GM21786 (cell line): ENCODE data around the gene CWF19L2.
"Not testable (repeated sequence)": the region's sequence is repeated elsewhere in the genome, so short reads cannot be mapped to it uniquely, and the experiment has no call there.

Experiments
- ATAC-seq: cut with Tn5 transposase; IDR thresholded peaks from one replicate; pipeline ENCODE4 v1.9.1; 2021; ENCODE audit not compliant: unreplicated experiment

The CWF19L2 gene

DNA sequence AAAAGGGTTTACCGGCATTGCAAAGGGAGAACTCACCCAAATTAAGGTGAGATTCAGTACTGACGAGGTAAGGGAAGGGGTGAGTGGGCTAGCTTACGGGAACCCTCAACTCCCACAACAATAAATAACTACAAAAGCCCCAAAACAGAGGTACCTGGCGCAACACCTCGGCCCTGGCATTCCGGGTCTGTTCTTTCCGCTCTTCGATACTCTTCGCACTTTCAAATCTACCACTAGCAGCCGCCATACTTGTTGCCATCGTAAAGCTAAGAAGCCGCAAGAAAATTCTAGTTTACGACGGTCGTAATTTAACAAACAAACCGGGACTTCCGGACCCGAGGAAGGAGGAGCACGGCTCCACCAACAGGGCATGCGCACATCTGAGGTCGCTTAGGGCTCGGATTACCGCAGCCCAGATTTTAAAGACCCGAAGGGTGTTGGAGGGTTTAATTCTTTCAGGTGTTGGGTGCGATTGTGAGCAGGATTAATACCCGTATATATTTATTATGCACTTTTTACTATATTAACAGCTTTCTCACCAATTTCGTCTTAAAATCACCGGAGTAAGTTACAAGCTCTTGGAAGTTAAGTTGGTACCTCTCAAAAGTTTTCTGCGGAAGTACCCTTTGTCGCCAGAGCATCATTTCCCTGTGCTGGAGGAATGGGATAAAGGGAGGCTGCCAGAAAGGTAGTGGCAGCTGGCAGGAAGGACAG is at the start of gene CWF19L2:
TSS of gene CWF19L2 (minus strand) at position 268 of the 714 bp plus-strand sequence. CDS start at position 259, 9 bp downstream.
- ATAC-seq: peak; percentile 97

DNA sequence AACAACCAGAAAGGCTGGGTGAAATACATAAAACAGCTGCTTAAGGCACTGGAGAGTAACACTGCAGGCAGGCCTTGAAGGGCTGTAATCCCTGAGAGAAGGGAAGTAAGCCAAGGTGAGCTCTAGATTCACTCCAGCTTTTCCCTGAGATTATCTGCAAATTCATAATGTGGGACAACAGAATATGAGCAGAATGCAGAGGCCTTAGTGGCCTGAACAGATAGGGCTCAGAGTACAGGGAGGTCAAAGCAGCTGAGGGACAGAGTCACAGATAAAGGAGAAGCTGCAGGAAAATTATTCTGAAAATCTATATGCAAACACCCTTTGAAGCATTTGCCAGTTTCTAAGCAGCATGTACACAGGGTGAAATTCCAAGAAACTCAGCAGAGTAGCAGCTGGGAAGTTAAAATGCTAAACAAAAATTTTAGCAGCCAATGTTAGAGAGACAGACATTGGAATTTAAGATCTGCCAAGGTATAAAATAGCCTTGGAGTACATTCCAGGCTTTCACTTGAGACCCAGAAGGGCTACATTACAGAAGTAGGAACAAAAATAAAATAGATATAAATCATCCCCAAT is 48.1 kb upstream of the CWF19L2 start:
- ATAC-seq: no peak

DNA sequence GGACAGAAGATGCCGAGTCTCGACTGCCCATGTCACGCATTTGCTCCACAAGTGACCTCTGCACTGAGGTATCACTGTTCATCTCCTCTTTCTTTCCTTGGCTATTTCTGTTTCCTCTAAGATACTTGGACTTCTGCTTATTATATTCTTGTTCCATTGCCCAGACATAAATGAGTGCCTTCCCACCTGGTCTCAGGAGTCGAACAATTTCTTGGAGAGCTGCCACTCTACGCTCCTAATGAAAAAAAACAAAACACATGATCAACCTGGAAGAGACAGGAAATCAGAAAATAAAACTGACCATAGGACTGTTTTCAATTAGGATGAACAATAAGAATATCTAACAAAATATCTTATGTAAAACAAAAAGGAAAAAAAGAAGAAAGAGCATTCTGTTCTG is 47.4 kb upstream of the CWF19L2 start:
- ATAC-seq: no peak

DNA sequence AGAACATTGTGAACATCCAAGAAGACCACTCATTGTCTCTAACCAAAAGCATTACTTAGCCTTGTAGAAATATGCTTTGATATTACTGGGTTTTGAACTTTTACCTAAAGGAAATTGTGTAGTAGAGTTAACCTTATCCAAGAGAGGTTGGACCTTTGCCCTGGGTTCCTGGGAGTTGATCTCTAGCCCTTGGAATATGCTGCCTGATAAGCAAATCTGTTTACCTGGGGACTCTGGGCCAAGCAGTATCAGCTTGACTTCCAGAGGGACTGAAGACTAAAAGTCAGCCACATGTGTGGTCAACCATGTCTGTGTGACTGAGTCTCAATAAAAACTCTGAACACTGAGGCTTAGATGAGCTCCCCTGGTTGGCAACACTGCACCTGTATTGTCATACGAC is 44.1 kb upstream of the CWF19L2 start:
- no peak for ATAC-seq

DNA sequence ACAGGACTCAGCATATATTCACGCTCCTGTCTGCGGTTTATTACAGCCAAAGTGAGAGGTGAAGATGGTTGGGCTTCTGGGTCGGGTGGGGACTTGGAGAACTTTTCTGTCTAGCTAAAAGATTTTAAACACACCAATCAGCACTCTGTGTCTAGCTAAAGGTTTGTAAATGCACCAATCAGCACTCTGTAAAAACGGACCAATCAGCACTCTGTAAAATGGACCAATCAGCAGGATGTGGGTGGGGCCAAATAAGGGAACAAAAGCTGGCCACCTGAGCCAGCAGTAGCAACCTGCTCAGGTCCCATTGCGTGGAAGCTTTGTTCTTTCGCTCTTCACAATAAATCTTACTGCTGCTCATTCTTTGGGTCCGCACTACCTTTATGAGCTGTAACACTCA is 39.7 kb upstream of the CWF19L2 start:
- ATAC-seq: not testable (repeated sequence)

DNA sequence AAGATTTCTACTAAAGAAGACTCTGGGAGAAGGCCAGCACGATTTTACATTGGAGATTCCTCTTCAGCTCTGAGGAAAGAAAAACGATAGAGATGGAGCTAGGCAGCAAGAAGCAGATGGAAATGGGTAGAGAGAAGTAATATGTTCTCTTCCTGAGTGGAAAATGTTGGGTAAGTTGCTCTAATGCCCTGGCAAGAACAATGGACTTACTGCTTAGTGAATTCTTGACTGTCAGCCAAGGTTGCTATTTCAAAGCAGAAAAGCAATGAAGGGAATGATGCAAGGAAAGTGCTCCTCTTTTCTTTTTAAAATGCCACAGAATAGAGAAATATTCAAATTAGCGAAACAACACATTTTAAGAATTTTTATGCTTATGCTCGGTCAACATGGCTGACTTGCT is 38.4 kb upstream of the CWF19L2 start:
- no peak for ATAC-seq

DNA sequence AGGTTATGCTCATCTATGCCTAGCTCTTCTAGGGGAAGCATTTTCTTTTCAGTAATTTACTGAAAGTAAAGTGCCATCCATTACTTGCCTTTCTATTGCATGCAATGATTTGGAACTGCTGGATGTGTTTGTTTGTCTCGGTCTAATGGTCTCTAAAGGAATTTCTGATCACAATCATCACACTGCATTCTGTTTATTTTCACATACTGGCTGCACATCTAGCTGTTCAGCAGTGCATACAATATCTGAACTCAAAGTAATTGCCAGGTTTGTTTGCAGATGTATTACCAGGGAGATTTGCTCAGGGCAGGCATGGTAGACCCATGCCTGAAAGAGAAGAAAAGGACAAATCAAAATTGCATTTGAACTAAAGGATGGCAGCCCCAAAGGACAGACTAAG is 36.4 kb upstream of the CWF19L2 start:
- ATAC-seq: no peak

DNA sequence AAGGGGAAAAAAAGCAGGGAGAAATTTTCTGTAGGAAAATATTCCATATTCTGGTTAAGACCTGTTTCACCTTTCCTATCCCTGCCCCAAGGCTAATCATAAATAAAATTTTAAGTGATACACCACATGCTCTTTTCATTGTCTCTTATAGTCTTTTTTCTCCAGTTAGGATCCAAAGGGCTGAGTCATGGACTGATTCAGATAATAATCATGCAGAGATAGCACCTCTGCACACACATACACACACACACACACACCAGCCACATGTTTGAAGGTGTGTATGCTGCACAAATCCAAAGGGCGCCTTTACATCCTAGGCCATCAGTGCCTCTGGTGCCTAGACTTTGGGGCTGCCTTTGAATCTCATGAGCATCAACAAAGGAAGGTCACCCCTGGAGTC is 35.5 kb upstream of the CWF19L2 start:
- no peak for ATAC-seq

DNA sequence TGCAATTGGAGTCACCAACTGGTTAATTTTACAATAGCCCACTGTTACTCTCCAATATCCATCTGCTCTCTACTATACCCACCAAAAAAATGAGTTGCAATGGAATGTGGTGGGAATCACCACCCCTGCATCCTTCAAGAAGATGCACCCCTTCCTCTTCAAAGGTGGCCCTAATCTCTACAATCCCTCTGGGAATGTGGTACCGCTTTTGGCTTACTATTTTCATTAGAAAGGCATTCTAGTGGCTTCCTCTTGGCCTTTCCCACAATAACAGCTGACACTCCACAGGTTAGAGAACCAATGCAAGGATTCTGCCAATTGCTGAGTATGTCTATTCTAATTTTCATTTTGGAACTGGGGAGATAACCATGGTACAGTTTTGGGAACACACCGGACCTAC is 33.2 kb upstream of the CWF19L2 start:
- no peak for ATAC-seq

DNA sequence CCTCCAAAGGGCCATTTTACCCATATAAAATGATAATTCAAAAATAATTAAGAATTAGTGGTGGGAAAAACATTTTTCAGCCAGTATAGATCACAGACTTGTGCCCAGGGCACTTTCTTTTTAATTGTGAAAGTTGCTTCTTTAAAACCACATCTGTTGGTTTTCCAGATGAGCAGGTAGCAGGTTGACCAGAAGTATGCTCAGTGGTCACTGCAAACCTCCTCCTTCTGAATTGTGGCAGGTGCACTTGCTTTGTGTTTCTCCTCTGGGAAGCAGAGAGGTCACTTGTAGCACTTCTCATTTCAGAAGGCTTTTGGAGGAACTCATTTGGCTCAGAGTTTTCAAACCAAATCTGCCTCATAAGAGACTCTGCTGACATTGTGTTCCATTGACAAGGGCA is 24.6 kb upstream of the CWF19L2 start:
- ATAC-seq: no peak

DNA sequence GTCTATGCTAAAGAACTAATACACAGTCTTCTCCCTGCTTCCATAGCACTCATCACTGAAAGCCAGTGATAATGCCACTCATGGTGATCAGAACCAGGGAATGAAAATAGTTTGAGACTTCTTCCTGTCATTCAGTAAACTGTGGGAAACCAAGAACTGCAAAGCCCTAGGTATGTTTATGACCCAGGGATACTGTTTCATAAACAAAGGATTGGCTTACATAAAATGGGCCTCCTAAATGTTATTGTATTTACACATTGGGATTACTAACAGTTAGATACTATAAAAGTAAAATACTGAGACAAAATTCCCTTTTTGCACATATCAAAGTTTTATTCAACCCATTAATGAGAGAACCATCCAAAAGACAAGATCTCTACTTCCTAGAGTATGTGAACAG is 21.3 kb upstream of the CWF19L2 start:
- no peak for ATAC-seq

DNA sequence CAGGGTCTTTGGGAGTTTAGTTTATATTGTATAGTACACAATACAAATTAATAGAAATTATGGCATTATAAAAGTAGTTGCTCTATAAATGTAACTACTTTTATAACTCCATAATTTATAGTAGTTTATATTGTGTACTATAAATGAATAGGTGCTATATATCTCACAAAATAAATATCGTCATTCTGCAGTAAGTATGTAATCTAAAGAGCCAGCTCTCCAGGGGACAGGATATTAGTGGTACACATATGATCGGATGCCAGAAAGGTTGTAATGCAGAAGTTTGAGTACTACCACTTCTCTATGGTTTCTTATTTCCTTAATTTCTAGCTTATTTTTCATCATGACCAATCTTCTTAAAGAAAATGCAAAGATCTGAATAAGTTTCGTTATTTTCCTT is 20.2 kb upstream of the CWF19L2 start:
- no peak for ATAC-seq

DNA sequence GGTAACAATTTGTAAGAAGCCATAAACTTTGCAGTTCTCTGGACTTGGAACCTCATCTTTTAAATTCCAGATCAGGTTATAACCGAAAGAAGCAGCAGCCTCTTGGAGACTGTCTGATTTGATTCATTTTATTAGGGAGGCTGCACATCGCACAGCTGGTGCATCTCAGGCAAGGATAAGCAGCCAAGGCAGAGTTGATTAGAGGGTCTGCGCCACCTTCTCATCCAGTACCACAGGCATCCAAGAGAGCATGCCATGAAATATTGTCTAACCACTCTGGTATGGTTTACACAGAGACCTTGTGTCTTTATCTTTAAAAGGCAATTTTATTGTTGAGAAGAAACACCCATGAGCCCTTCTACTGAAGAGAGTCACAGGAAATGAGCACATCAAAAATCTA is 16.2 kb upstream of the CWF19L2 start:
- ATAC-seq: no peak

DNA sequence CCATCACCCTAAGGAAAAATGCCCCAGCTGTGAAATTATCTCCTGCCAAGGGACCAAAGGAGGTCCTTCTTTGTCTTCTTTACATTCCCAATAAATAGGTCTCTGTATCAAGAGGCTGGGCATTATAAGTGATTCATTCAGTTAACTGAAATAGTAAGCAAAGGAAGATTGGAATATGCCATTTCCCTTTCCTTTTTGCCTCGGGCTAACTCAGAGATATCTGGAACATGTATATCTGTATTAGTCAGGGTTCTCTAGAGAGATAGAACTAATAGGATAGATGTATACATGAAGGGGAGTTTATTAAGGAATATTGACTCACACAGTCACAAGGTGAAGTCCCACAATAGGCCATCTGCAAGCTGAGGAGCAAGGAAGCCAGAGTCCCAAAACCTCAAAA is 15.3 kb upstream of the CWF19L2 start:
- no peak for ATAC-seq

DNA sequence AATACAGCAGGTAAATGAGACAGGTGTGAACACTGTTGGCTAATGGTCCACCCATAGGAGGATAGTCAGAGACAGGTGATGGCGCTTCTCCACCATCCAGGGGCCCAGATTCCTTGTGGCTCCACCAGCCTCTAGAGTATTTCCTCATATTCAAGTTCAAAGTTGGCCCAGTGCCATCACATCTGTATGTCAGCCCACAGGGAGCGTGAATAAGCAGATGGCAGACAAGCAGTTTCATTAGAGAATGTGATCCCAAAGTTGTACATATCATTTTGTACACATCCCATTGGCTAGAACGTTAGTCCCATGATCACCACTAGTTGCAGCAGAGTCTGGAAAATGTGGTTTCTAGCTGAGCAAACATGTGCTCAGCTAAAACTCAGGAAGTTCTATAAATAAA is 11.0 kb upstream of the CWF19L2 start:
- ATAC-seq: no peak

DNA sequence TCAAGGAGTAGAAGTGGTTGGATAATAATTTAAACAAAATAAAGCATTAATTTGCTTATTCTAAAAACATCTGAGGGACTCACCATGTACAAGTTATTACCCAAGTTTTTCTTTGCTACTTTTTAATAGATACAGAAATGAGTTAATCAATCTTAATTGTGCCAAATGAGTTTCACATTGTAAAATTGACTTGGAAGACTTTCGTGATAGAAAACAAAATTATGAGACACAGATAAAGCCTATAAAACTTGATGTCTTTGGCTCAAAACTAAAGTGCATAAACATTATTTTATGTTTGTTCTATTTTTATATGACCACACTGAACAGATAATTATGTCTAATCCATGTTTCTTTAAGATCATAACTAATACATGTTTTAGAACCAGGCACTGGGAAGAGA is 10.1 kb upstream of the CWF19L2 start:
- no peak for ATAC-seq

DNA sequence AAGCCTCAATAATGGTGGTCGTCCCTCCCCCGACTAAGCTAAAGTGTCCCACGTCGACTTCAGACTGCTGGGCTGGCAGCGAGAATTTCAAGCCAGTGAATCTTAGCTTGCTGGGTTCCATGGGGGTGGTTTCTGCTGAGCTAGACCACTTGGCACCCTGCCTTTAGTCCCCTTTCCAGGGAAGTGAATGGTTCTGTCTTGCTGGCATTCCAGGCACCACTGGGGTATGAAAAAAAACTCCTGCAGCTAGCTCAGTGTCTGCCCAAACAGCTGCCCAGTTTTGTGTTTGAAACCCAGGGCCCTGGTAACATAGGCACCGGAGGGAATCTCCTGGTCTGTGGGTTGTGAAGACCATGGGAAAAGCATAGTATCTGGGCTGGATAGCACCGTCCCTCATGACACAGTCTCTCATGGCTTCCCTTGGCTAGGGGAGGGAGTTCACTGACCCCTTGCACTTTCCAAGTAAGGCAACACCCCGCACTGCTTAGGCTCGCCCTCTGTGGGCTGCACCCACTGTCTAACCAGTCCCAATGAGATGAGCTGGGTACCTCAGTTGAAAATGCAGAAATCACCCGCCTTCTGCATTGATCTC is 8.7 kb upstream of the CWF19L2 start:
- ATAC-seq: not testable (repeated sequence)

DNA sequence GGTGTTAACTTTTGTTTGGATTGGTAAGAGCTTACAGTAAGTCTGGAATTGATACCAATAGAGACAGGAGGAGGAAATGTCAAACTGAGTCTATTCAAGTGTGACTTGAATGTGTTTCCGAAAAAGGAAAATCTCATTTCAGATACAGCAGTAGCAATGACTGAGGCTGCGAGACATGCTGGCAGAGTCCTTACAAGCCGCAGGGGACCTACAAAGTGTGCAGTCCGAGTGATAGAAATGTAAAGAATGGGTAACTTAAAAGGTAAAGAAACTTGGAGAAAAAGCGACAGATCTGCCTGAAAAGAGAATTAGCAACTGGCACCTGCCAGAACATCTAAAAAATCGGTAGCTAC is 444 bp downstream of the CWF19L2 start:
- ATAC-seq: peak; percentile 36

DNA sequence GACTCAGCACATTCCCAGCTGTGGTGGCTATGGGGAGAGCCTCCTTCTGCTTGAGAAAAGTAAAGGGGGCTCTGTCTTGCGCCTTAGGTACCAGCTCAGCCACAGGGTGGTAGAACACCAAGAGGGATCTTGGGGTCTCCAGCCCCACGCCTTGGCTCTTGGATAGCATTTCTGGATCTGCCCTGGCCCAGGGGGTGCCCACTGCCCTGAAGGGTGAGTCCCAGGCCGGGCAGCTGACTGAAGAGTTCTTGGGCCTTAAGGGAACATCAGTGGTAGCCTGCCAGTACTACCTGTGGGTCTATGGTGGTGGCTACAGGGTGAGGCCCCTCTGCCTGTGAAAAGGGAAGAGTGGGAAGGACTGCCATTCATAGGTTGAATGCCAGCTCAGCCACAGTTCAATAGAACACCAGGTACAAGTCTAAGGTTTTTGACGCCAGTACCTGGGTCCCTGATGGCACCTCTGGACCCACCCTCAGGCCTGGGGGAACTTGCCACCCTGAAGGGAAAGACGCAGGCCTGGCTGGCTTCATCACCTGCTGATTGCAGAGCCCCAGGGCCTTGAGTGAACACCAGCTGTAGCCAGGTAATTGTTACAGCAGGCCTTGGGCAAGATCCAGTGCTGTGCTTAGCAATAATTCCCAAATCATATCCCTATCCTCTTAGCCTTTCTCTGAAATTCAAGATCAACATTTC is 3.9 kb downstream of the CWF19L2 start:
- no peak for ATAC-seq

DNA sequence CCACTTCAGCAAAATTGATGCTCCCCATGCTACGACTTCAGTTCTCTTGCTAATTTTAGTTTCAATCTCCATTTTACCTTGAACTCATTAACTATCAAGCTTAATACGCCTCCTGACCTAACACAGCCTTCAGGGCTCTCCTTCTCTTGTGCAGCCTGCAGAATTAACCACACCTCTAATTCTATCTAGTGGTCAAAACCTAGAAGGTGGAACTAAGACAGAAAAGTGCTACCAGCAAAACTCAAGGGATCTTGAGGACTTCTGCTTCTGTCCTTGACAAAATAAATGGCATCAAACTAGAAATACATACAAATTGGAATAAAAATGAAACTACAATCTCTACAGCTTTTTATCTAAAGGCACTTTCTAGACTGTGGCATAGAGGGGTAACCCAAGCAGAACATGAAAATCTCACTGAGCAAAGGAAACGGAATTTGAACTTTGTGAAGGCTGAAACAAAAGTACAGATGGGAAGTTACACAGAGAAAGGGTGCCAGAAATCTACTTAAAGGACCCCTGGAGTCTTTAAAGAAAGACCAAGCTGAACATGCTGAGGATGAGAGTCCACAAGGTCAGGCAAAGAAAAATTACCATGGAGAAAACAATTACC is 10.7 kb downstream of the CWF19L2 start:
- no peak for ATAC-seq

DNA sequence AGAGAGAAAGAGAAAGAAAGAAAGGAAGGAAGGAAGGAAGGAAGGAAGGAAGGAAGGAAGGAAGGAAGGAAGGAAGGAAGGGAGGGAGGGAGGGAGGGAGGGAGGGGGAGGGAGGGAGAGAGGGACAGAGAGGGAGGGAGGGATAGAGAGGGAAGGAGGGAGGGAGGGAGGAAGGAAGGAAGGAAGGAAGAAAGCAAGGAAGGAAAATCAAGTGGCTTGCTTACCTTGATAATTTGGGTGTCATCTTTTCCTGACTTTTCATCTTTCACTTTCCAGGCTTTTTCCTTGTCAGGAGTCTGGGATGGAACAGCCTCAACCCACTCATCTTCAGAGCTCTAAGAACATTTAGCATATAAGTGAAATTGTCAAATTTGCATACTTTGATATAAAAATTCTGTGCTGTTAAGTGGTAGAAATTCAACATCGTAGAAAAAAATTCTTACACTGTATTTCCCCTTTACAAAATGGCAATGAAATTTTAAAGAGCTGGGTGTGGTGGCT is 14.9 kb downstream of the CWF19L2 start:
- ATAC-seq: no peak
